ENCODE results near the gene ASIP.
"Not testable (repeated sequence)": the region's sequence is repeated elsewhere in the genome, so short reads cannot be mapped to it uniquely, and the experiment has no call there.

Gene ASIP

DNA sequence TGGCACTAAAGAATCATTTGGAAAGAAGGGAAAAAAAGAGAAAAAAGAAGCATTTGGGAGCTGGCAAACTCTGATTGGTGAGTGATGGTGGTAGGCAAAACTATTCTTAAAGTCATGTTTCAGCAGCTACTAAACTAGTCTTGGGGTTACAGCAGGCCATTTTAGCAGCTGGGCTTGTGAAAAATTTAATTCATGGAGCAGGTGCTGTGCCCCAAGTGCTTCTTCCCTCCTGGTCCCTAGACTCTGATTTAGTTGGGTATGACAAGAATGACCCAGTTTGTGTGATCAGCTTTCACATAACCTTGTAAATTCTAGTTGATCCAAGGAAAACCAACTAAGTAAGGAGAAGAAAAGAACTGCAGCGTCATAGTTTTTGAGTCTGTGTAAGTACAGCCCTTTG is 1.1 kb upstream of the ASIP start:
- H3K9ac ChIP-seq (ENCODE audit: low read length), result no peak overlapping the region
- no peaks in the 10 kb centered on the region for H3K79me2 ChIP-seq (ENCODE audit: low read length)
- no peaks in the 10 kb centered on the region for H3K36me3 ChIP-seq (replicated peaks; ENCODE audit: insufficient read depth, low read length)
- no peak overlapping the region; the same call in 1 of the 2 replicates for H3K4me2 ChIP-seq (ENCODE audit: low read depth, low read length)
- H3F3A ChIP-seq (ENCODE audit: insufficient read depth, low read length), result peaks cover 15% of the 10 kb centered on the region
- H3K27me3 ChIP-seq (replicated peaks; ENCODE audit: insufficient read depth, low read length), result no peaks in the 10 kb centered on the region
- no peak overlapping the region for H3K27ac ChIP-seq (ENCODE audit: low read length)
- no peak for TF ChIP-seq EZH2 (optimal IDR thresholded peaks at IDR 0.05; ENCODE audit: low read depth, low read length)
- no peak for TF ChIP-seq CTCF (IDR thresholded peaks at IDR 0.05; ENCODE audit: low read length)
- TF ChIP-seq EZH2phosphoT487 (IDR thresholded peaks at IDR 0.05; ENCODE audit: low read length), result no peak
- no peak overlapping the region for H3K4me3 ChIP-seq (ENCODE audit: low read length)
- H3K9me2 ChIP-seq (replicated peaks; ENCODE audit: insufficient read depth, low read length), result no peaks in the 10 kb centered on the region
- peaks cover 15% of the 10 kb centered on the region for H3K4me1 ChIP-seq (ENCODE audit: low read length)
- H4K20me1 ChIP-seq (ENCODE audit: insufficient read depth, low read length), result no peaks in the 10 kb centered on the region
- no peak for DNase-seq
- H3K9me3 ChIP-seq (replicated peaks; ENCODE audit: insufficient read depth, low read length), result no peaks in the 10 kb centered on the region
- no peak overlapping the region for H2AFZ ChIP-seq (ENCODE audit: low read length)

GRCh38 chr20:34242015-34242414 is 792 bp downstream of the ASIP start:
- H3K4me3 ChIP-seq (ENCODE audit: low read length); H3K36me3 ChIP-seq (replicated peaks; ENCODE audit: insufficient read depth, low read length); H3K9ac ChIP-seq (ENCODE audit: low read length); H3K27ac ChIP-seq (ENCODE audit: low read length); H3K79me2 ChIP-seq (ENCODE audit: low read length); H3K9me2 ChIP-seq (replicated peaks; ENCODE audit: insufficient read depth, low read length); H2AFZ ChIP-seq (ENCODE audit: low read length); H4K20me1 ChIP-seq (ENCODE audit: insufficient read depth, low read length); DNase-seq; H3K9me3 ChIP-seq (replicated peaks; ENCODE audit: insufficient read depth, low read length); H3K27me3 ChIP-seq (replicated peaks; ENCODE audit: insufficient read depth, low read length): not testable (repeated sequence)
- Histone ChIP-seq H3K4me1 (ENCODE audit: low read length) (peaks cover 15% of the 10 kb centered on the region), H3K4me2 (ENCODE audit: low read depth, low read length) (peak overlapping the region; percentile 65), H3F3A (ENCODE audit: insufficient read depth, low read length) (peaks cover 15% of the 10 kb centered on the region)

DNA sequence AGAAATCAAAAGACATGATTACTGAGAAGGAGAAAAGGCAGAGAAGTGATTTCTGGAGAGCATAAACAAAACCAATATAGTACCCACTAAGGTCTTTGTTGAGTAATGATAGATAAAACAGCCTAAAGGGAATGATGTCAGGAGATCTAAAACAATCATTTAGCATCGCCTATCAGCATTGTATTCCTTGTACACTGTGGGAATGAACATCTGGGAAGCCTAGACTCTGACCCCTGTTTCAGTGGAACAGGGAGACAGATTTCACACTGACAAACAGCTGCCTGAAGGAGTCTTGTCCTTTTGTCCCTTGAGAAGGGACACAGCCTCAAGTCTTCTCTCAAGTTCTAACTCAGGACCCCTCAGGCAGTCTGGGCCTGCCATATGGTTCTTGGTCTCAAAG is 1.7 kb downstream of the ASIP start:
- Histone ChIP-seq H2AFZ (ENCODE audit: low read length) (no peak overlapping the region), H3K79me2 (ENCODE audit: low read length) (no peaks in the 10 kb centered on the region), H3K27ac (ENCODE audit: low read length) (no peak overlapping the region), H4K20me1 (ENCODE audit: insufficient read depth, low read length) (no peaks in the 10 kb centered on the region), H3K36me3 (replicated peaks; ENCODE audit: insufficient read depth, low read length) (no peaks in the 10 kb centered on the region), H3K4me2 (ENCODE audit: low read depth, low read length) (no peak overlapping the region), H3F3A (ENCODE audit: insufficient read depth, low read length) (peaks cover 15% of the 10 kb centered on the region), H3K4me1 (ENCODE audit: low read length) (peaks cover 15% of the 10 kb centered on the region), H3K27me3 (replicated peaks; ENCODE audit: insufficient read depth, low read length) (no peaks in the 10 kb centered on the region), H3K9me2 (replicated peaks; ENCODE audit: insufficient read depth, low read length) (no peaks in the 10 kb centered on the region), H3K9ac (ENCODE audit: low read length) (no peak overlapping the region), H3K4me3 (ENCODE audit: low read length) (no peak overlapping the region), H3K9me3 (replicated peaks; ENCODE audit: insufficient read depth, low read length) (no peaks in the 10 kb centered on the region)
- TF ChIP-seq EZH2 (optimal IDR thresholded peaks at IDR 0.05; ENCODE audit: low read depth, low read length) (no peak), EZH2phosphoT487 (IDR thresholded peaks at IDR 0.05; ENCODE audit: low read length) (no peak), CTCF (IDR thresholded peaks at IDR 0.05; ENCODE audit: low read length) (no peak)
- DNase-seq, result no peak

- Histone ChIP-seq H3K27ac (ENCODE audit: low read length) (no peak overlapping the region), H3K4me1 (ENCODE audit: low read length) (peaks cover 15% of the 10 kb centered on the region), H3K9me3 (replicated peaks; ENCODE audit: insufficient read depth, low read length) (no peaks in the 10 kb centered on the region), H3K9ac (ENCODE audit: low read length) (no peak overlapping the region), H3K9me2 (replicated peaks; ENCODE audit: insufficient read depth, low read length) (no peaks in the 10 kb centered on the region), H3K4me2 (ENCODE audit: low read depth, low read length) (no peak overlapping the region), H3K36me3 (replicated peaks; ENCODE audit: insufficient read depth, low read length) (no peaks in the 10 kb centered on the region), H3F3A (ENCODE audit: insufficient read depth, low read length) (peaks cover 15% of the 10 kb centered on the region), H3K79me2 (ENCODE audit: low read length) (no peaks in the 10 kb centered on the region), H4K20me1 (ENCODE audit: insufficient read depth, low read length) (no peaks in the 10 kb centered on the region), H3K4me3 (ENCODE audit: low read length) (no peak overlapping the region), H3K27me3 (replicated peaks; ENCODE audit: insufficient read depth, low read length) (no peaks in the 10 kb centered on the region), H2AFZ (ENCODE audit: low read length) (no peak overlapping the region)
- no peak for DNase-seq
- TF ChIP-seq CTCF (IDR thresholded peaks at IDR 0.05; ENCODE audit: low read length), result no peak
These were observed 2.2 kb downstream of the ASIP start for GRCh38 chr20:34243377-34243776.
